Neural cell (in vitro differentiated cells): ENCODE measurements around the gene PHACTR1. TPM values are rescaled to one million over a fixed set of nuclear protein-coding genes. Genes with fewer than 3 reads are reported as not detected.

ENCODE experiments used
- H2AFZ ChIP-seq: fragments of 200-600, 300-800 bp; sonication (generic), shearing (Covaris generic); 2 replicates; pipeline ENCODE4 v1.6.0; 2014; ENCODE audit warnings: low read depth, mild to moderate bottlenecking, antibody characterized with exemption, low read length, moderate library complexity
- H3F3A ChIP-seq: fragments of 200-600 bp; shearing (Covaris generic); 2 replicates; pipeline ENCODE4 v1.6.1; 2016; ENCODE audit warnings: mild to moderate bottlenecking, moderate library complexity, mixed read lengths, antibody characterized with exemption, low read length; ENCODE audit not compliant: insufficient read depth, poor library complexity, severe bottlenecking
- H3K27ac ChIP-seq: fragments of 200-600, 300-800 bp; sonication (generic), shearing (Covaris generic); 2 replicates; pipeline ENCODE4 v1.5.1; 2014; ENCODE audit warnings: mild to moderate bottlenecking, low read length, moderate library complexity
- H3K27me3 ChIP-seq: fragments of 300-800, 200-600 bp; sonication (generic), shearing (Covaris generic); 2 replicates; pipeline ENCODE4 v1.6.0; 2014; ENCODE audit warnings: mild to moderate bottlenecking, low read depth, low read length, moderate library complexity; ENCODE audit not compliant: insufficient read depth
- H3K36me3 ChIP-seq: fragments of 300-800, 200-600 bp; sonication (generic), shearing (Covaris generic); 2 replicates; pipeline ENCODE4 v1.5.1; 2014; ENCODE audit warnings: mild to moderate bottlenecking, antibody characterized with exemption, low read length, moderate library complexity; ENCODE audit not compliant: insufficient read depth
- H3K4me2 ChIP-seq: fragments of 300-800, 200-600 bp; sonication (generic), shearing (Covaris generic); 2 replicates; pipeline ENCODE4 v1.6.0; 2014; ENCODE audit warnings: mild to moderate bottlenecking, low read length
- H3K4me3 ChIP-seq: fragments of 300-800, 200-600 bp; sonication (generic), shearing (Covaris generic); 2 replicates; pipeline ENCODE4 v1.5.1; 2014; ENCODE audit warnings: mild to moderate bottlenecking, low read length, moderate library complexity
- H3K79me2 ChIP-seq: fragments of 200-600 bp; shearing (Covaris generic); replicated peaks from 2 replicates; pipeline ENCODE4 v1.6.0; 2014; ENCODE audit warnings: mild to moderate bottlenecking, low read length, moderate library complexity; ENCODE audit not compliant: insufficient read depth
- H3K9ac ChIP-seq: fragments of 300-800, 200-600 bp; sonication (generic), shearing (Covaris generic); 2 replicates; pipeline ENCODE4 v1.6.1; 2016; ENCODE audit warnings: mild to moderate bottlenecking, low read length, mixed read lengths
- H3K9me2 ChIP-seq: fragments of 200-600 bp; shearing (Covaris generic); 2 replicates; pipeline ENCODE4 v1.6.1; 2016; ENCODE audit warnings: mild to moderate bottlenecking, low read length, mixed read lengths; ENCODE audit not compliant: insufficient read depth
- H3K9me3 ChIP-seq: fragments of 200-600, 300-800 bp; sonication (generic), shearing (Covaris generic); 2 replicates; pipeline ENCODE4 v1.6.1; 2016; ENCODE audit warnings: mild to moderate bottlenecking, mixed run types, low read length, moderate library complexity, mixed read lengths
- H4K20me1 ChIP-seq: fragments of 200-600 bp; shearing (Covaris generic); 2 replicates; pipeline ENCODE4 v1.6.1; 2016; ENCODE audit warnings: mild to moderate bottlenecking, mixed run types; ENCODE audit not compliant: insufficient read depth
- EP300 ChIP-seq: fragments of 450-650 bp; conservative IDR thresholded peaks from 2 replicates; pipeline ENCODE4 v1.6.1; 2014; ENCODE audit warnings: antibody characterized with exemption, mild to moderate bottlenecking, moderate library complexity; ENCODE audit not compliant: poor library complexity, severe bottlenecking
- EZH2 ChIP-seq: fragments of 200-600, 300-800 bp; shearing (Covaris generic), sonication (generic); IDR thresholded peaks from 2 replicates; pipeline ENCODE4 v1.6.1; 2014; ENCODE audit warnings: antibody characterized with exemption, low read length, borderline replicate concordance, mild to moderate bottlenecking; ENCODE audit not compliant: insufficient read depth, poor library complexity, severe bottlenecking
- MXI1 ChIP-seq: fragments of 450-650 bp; conservative IDR thresholded peaks from 2 replicates; pipeline ENCODE4 v1.6.1; 2014; ENCODE audit warnings: antibody characterized with exemption, mild to moderate bottlenecking; ENCODE audit not compliant: poor library complexity, severe bottlenecking
- POLR2AphosphoS5 ChIP-seq: IDR thresholded peaks from 2 replicates; pipeline ENCODE4 v1.6.1; 2012
- RAD21 ChIP-seq: fragments of 450-650 bp; conservative IDR thresholded peaks from 2 replicates; pipeline ENCODE4 v1.6.1; 2014; ENCODE audit warnings: antibody characterized with exemption, mild to moderate bottlenecking, moderate library complexity
- SMC3 ChIP-seq: fragments of 450-650 bp; conservative IDR thresholded peaks from 2 replicates; pipeline ENCODE4 v1.6.1; 2014; ENCODE audit warnings: antibody characterized with exemption, mild to moderate bottlenecking, moderate library complexity; ENCODE audit not compliant: poor library complexity
- TAF1 ChIP-seq: IDR thresholded peaks from 2 replicates; pipeline ENCODE4 v1.6.1; 2012; ENCODE audit warnings: low read depth
- polyA plus RNA-seq: library from polyadenylated mRNA; depleted of rRNA; stranded (reverse); fragments of >200 nt; gene quantifications from 2 replicates; pipeline ENCODE4 v1.2.3, GENCODE V29; 2014
- TF ChIP-seq, protein P1 (sequence below): fragments of 450-650 bp; IDR thresholded peaks from 2 replicates; pipeline ENCODE4 v1.5.1; 2014; ENCODE audit warnings: antibody characterized with exemption, mild to moderate bottlenecking, moderate library complexity; ENCODE audit not compliant: poor library complexity, severe bottlenecking
- TF ChIP-seq, protein P2 (sequence below): IDR thresholded peaks from 2 replicates; pipeline ENCODE4 v1.6.1; 2012; ENCODE audit warnings: borderline replicate concordance

The PHACTR1 gene
- polyA plus RNA-seq, 1 donor from 2014 or later: 7.8 TPM

DNA sequence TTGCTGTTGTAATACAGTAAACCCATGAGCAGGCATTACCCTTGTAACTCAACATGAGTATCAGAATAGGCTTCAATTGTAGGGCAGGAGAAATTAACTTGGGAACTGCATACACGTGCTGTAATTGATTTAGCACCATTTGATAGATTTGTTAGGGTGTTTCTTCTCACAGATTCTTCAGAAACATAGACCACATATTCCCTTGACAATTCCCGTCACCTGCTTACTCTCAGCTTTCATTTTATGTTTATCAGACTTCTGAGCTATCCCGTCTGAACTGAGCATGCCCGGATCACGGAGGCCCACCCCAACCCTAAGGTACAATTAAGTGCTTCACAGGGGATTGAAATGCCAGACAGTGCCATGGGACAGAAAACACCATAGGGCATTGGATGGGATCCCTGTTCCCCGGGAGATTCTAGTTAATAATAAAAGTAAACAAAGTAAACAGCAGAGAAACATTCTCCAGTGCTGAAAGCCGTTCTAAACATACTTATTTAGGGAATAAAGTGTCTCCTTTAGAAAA lies 179.7 kb downstream of the PHACTR1 start:
- no peaks in the 10 kb centered on the region for H3K9me3 ChIP-seq
- H4K20me1 ChIP-seq: no peaks in the 10 kb centered on the region
- no peak overlapping the region for H2AFZ ChIP-seq
- H3K27ac ChIP-seq: no peak overlapping the region
- H3K27me3 ChIP-seq: no peaks in the 10 kb centered on the region
- no peaks in the 10 kb centered on the region for H3K9me2 ChIP-seq
- no peak overlapping the region for H3K4me3 ChIP-seq
- no peak overlapping the region for H3K4me2 ChIP-seq
- no peaks in the 10 kb centered on the region for H3K36me3 ChIP-seq
- no peak overlapping the region for H3K9ac ChIP-seq
- no peak for TF ChIP-seq EZH2
- no peak for TF ChIP-seq EP300
- TF ChIP-seq TAF1: no peak
- no peak for TF ChIP-seq RAD21
- TF ChIP-seq, protein P1, sequence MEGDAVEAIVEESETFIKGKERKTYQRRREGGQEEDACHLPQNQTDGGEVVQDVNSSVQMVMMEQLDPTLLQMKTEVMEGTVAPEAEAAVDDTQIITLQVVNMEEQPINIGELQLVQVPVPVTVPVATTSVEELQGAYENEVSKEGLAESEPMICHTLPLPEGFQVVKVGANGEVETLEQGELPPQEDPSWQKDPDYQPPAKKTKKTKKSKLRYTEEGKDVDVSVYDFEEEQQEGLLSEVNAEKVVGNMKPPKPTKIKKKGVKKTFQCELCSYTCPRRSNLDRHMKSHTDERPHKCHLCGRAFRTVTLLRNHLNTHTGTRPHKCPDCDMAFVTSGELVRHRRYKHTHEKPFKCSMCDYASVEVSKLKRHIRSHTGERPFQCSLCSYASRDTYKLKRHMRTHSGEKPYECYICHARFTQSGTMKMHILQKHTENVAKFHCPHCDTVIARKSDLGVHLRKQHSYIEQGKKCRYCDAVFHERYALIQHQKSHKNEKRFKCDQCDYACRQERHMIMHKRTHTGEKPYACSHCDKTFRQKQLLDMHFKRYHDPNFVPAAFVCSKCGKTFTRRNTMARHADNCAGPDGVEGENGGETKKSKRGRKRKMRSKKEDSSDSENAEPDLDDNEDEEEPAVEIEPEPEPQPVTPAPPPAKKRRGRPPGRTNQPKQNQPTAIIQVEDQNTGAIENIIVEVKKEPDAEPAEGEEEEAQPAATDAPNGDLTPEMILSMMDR: no peak
- TF ChIP-seq, protein P2, sequence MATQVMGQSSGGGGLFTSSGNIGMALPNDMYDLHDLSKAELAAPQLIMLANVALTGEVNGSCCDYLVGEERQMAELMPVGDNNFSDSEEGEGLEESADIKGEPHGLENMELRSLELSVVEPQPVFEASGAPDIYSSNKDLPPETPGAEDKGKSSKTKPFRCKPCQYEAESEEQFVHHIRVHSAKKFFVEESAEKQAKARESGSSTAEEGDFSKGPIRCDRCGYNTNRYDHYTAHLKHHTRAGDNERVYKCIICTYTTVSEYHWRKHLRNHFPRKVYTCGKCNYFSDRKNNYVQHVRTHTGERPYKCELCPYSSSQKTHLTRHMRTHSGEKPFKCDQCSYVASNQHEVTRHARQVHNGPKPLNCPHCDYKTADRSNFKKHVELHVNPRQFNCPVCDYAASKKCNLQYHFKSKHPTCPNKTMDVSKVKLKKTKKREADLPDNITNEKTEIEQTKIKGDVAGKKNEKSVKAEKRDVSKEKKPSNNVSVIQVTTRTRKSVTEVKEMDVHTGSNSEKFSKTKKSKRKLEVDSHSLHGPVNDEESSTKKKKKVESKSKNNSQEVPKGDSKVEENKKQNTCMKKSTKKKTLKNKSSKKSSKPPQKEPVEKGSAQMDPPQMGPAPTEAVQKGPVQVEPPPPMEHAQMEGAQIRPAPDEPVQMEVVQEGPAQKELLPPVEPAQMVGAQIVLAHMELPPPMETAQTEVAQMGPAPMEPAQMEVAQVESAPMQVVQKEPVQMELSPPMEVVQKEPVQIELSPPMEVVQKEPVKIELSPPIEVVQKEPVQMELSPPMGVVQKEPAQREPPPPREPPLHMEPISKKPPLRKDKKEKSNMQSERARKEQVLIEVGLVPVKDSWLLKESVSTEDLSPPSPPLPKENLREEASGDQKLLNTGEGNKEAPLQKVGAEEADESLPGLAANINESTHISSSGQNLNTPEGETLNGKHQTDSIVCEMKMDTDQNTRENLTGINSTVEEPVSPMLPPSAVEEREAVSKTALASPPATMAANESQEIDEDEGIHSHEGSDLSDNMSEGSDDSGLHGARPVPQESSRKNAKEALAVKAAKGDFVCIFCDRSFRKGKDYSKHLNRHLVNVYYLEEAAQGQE: no peak
- no peak for TF ChIP-seq SMC3
- no peak for TF ChIP-seq MXI1
- TF ChIP-seq POLR2AphosphoS5: no peak
- no peaks in the 10 kb centered on the region for H3F3A ChIP-seq
- H3K79me2 ChIP-seq: no peaks in the 10 kb centered on the region

DNA sequence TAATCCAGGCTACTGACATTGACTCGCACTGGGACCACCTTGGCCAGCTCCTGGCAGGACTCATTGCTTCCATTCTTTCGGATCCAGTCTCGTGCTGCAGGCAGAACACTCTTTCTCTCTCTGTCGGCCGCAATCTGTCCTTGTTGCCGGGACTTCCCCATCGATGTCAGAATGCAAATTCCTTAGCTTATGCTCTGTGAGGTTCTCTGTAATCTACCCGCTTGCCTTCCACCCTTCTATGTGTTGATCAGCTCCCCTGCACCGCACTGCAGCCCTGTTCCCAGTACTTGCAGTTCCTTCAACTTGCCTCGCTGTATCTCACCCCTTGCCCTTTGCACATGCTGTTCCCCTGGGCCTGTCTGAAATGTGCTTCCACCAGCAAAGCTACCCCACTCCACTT lies 182.0 kb downstream of the PHACTR1 start:
- H3K79me2 ChIP-seq: no peaks in the 10 kb centered on the region
- H3K27ac ChIP-seq: no peak overlapping the region
- H3F3A ChIP-seq: no peaks in the 10 kb centered on the region
- no peak overlapping the region for H3K4me3 ChIP-seq
- H3K36me3 ChIP-seq: no peaks in the 10 kb centered on the region
- no peak overlapping the region for H3K4me2 ChIP-seq
- no peaks in the 10 kb centered on the region for H3K27me3 ChIP-seq
- no peaks in the 10 kb centered on the region for H3K9me2 ChIP-seq
- TF ChIP-seq SMC3 (no peak), EP300 (no peak), POLR2AphosphoS5 (no peak), TAF1 (no peak), RAD21 (no peak), EZH2 (no peak), MXI1 (no peak)
- TF ChIP-seq, protein P2: no peak
- TF ChIP-seq, protein P1: no peak
- no peak overlapping the region for H3K9ac ChIP-seq
- H2AFZ ChIP-seq: no peak overlapping the region
- H3K9me3 ChIP-seq: no peaks in the 10 kb centered on the region
- no peaks in the 10 kb centered on the region for H4K20me1 ChIP-seq
